SK-N-SH treated with all-trans-retinoic acid at 6 μM for 48 hours (cell line): Measurements from ENCODE around the gene SETMAR.
"Not testable (repeated sequence)": the region's sequence is repeated elsewhere in the genome, so short reads cannot be mapped to it uniquely, and the experiment has no call there.

Experiments used
- ATAC-seq: fragments of 200-7000 bp; cut with Tn5 transposase; 3 replicates; pipeline ENCODE4 v1.9.1; 2020; ENCODE audit warnings: mild to moderate bottlenecking, moderate library complexity
- BACH2 ChIP-seq: fragments of 250-450 bp; sonication (Bioruptor Pico); IDR thresholded peaks from 2 replicates; pipeline ENCODE4 v1.9.0; 2021; ENCODE audit warnings: mild to moderate bottlenecking, borderline replicate concordance
- CSDC2 ChIP-seq: fragments of 250-450 bp; sonication (Bioruptor Pico); IDR thresholded peaks from 2 replicates; pipeline ENCODE4 v1.5.0; 2020; ENCODE audit warnings: mild to moderate bottlenecking, moderate library complexity
- CSRNP3 ChIP-seq: fragments of 250-450 bp; sonication (Bioruptor Pico); IDR thresholded peaks from 2 replicates; pipeline ENCODE4 v1.5.1; 2021; ENCODE audit warnings: mild to moderate bottlenecking, moderate library complexity
- ESRRG ChIP-seq: fragments of 250-450 bp; sonication (Bioruptor Pico); IDR thresholded peaks from 2 replicates; pipeline ENCODE4 v1.6.1; 2021; ENCODE audit warnings: mild to moderate bottlenecking
- GLIS3 ChIP-seq: fragments of 250-450 bp; sonication (Bioruptor Pico); IDR thresholded peaks from 2 replicates; pipeline ENCODE4 v1.5.0; 2020; ENCODE audit warnings: mild to moderate bottlenecking, moderate library complexity
- ISL1 ChIP-seq: fragments of 250-450 bp; sonication (Bioruptor Pico); IDR thresholded peaks from 2 replicates; pipeline ENCODE4 v2.1.2; 2022; ENCODE audit warnings: mild to moderate bottlenecking, moderate library complexity
- OSR1 ChIP-seq: fragments of 250-450 bp; sonication (Bioruptor Pico); IDR thresholded peaks from 2 replicates; pipeline ENCODE4 v1.8.0; 2022; ENCODE audit warnings: moderate library complexity, mild to moderate bottlenecking, inconsistent platforms
- PATZ1 ChIP-seq: fragments of 250-450 bp; sonication (Bioruptor Pico); IDR thresholded peaks from 2 replicates; pipeline ENCODE4 v1.8.0; 2020; ENCODE audit warnings: mild to moderate bottlenecking, moderate library complexity, borderline replicate concordance
- POU6F1 ChIP-seq: fragments of 250-450 bp; sonication (Bioruptor Pico); IDR thresholded peaks from 2 replicates; pipeline ENCODE4 v1.8.0; 2021; ENCODE audit warnings: low read depth, mild to moderate bottlenecking, moderate library complexity, borderline replicate concordance
- PPARA ChIP-seq: fragments of 250-450 bp; sonication (Bioruptor Pico); IDR thresholded peaks from 2 replicates; pipeline ENCODE4 v1.5.0; 2020; ENCODE audit warnings: mild to moderate bottlenecking, borderline replicate concordance
- RARB ChIP-seq: fragments of 250-450 bp; sonication (Bioruptor Pico); IDR thresholded peaks from 2 replicates; pipeline ENCODE4 v1.8.0; 2021; ENCODE audit warnings: mild to moderate bottlenecking, moderate library complexity
- TCF4 ChIP-seq: fragments of 250-450 bp; sonication (Bioruptor Pico); IDR thresholded peaks from 2 replicates; pipeline ENCODE4 v1.8.0; 2021; ENCODE audit warnings: mild to moderate bottlenecking, moderate library complexity, borderline replicate concordance
- TOX ChIP-seq: fragments of 250-450 bp; sonication (Bioruptor Pico); IDR thresholded peaks from 2 replicates; pipeline ENCODE4 v1.8.0; 2021; ENCODE audit warnings: mild to moderate bottlenecking, moderate library complexity, borderline replicate concordance
- TSHZ2 ChIP-seq: fragments of 250-450 bp; sonication (Bioruptor Pico); IDR thresholded peaks from 2 replicates; pipeline ENCODE4 v1.5.0; 2020; ENCODE audit warnings: mild to moderate bottlenecking, moderate library complexity
- ZC3H10 ChIP-seq: fragments of 250-450 bp; sonication (Bioruptor Pico); IDR thresholded peaks from 2 replicates; pipeline ENCODE4 v1.5.1; 2021; ENCODE audit warnings: mild to moderate bottlenecking, moderate library complexity
- ZFP3 ChIP-seq: fragments of 250-450 bp; sonication (Bioruptor Pico); IDR thresholded peaks from 2 replicates; pipeline ENCODE4 v1.5.0; 2020; ENCODE audit warnings: mild to moderate bottlenecking, moderate library complexity
- ZFP30 ChIP-seq: fragments of 450-650 bp; formaldehyde crosslinking; IDR thresholded peaks from 2 replicates; pipeline ENCODE4 v1.5.0; 2022; ENCODE audit warnings: mild to moderate bottlenecking, moderate library complexity
- ZNF565 ChIP-seq: fragments of 450-650 bp; formaldehyde crosslinking; conservative IDR thresholded peaks from 2 replicates; pipeline ENCODE4 v1.5.0; 2020; ENCODE audit warnings: low read depth, mild to moderate bottlenecking, moderate library complexity
- ZNF70 ChIP-seq: fragments of 450-650 bp; formaldehyde crosslinking; IDR thresholded peaks from 2 replicates; pipeline ENCODE4 v1.5.0; 2020; ENCODE audit warnings: mild to moderate bottlenecking, moderate library complexity
- ZNF8 ChIP-seq: fragments of 450-650 bp; formaldehyde crosslinking; IDR thresholded peaks from 2 replicates; pipeline ENCODE4 v1.5.0; 2020; ENCODE audit warnings: mild to moderate bottlenecking, moderate library complexity

The SETMAR gene

GRCh38 chr3:4321732-4322131 is 18.6 kb downstream of the SETMAR start:
- no peak for ATAC-seq
- no peak for TF ChIP-seq ZNF70 (CRISPR knock-in tag)
- no peak for TF ChIP-seq ESRRG (CRISPR knock-in tag)
- TF ChIP-seq POU6F1 (CRISPR knock-in tag) = no peak
- TF ChIP-seq TCF4 = no peak
- no peak for TF ChIP-seq RARB (CRISPR knock-in tag)
- TF ChIP-seq ZC3H10 (CRISPR knock-in tag) = no peak

GRCh38 chr3:4322635-4323034 is 19.5 kb downstream of the SETMAR start:
- ATAC-seq = no peak

GRCh38 chr3:4323246-4324027 is 20.3 kb downstream of the SETMAR start:
- TF ChIP-seq POU6F1 (CRISPR knock-in tag) (no peak), TCF4 (no peak), ZNF565 (CRISPR knock-in tag) (no peak), ZFP30 (CRISPR knock-in tag) (no peak), CSDC2 (no peak)

More at GRCh38 chr3:4322635-4323034, 19.5 kb downstream of the SETMAR start:
- TF ChIP-seq OSR1 (CRISPR knock-in tag) (no peak), RARB (CRISPR knock-in tag) (no peak), PPARA (CRISPR knock-in tag) (no peak), ZC3H10 (CRISPR knock-in tag) (no peak), CSRNP3 (no peak), CSDC2 (no peak), GLIS3 (no peak), TSHZ2 (CRISPR knock-in tag) (no peak), ZFP3 (no peak), BACH2 (no peak), TCF4 (no peak), ESRRG (CRISPR knock-in tag) (no peak), ZNF8 (no peak)
- TF ChIP-seq, all 23 proteins: peak for 0

GRCh38 chr3:4326868-4327267 is 23.7 kb downstream of the SETMAR start:
- TF ChIP-seq ZNF565 (CRISPR knock-in tag) (no peak), ISL1 (CRISPR knock-in tag) (no peak), OSR1 (CRISPR knock-in tag) (no peak), ZNF8 (no peak), TSHZ2 (CRISPR knock-in tag) (no peak), TCF4 (no peak), PPARA (CRISPR knock-in tag) (no peak), ZC3H10 (CRISPR knock-in tag) (no peak), GLIS3 (no peak), ZNF70 (CRISPR knock-in tag) (no peak), PATZ1 (no peak), ESRRG (CRISPR knock-in tag) (no peak), ZFP30 (CRISPR knock-in tag) (no peak), BACH2 (no peak), TOX (CRISPR knock-in tag) (no peak), RARB (CRISPR knock-in tag) (no peak), ZFP3 (no peak)
- ATAC-seq = no peak

More at GRCh38 chr3:4323246-4324027, 20.3 kb downstream of the SETMAR start:
- ATAC-seq = no peak

GRCh38 chr3:4329806-4330205 is 26.6 kb downstream of the SETMAR start:
- ATAC-seq = not testable (repeated sequence)
